OCI-LY7 (cell line): ENCODE results near the gene MACROD2. TPM values are rescaled to one million over a fixed set of nuclear protein-coding genes. Genes with fewer than 3 reads are reported as not detected.

Source experiments
- BruUV-seq: library from RNA; stranded (reverse); fragments of 400-500 nt; replicated peaks from 2 replicates; lab custom pipeline; 2021; lab: Mats Ljungman, UMichigan
- CTCF ChIA-PET: fragments of 300-600 bp; sonication (Branson Sonifier 250); formaldehyde crosslinking; loops from one replicate; lab custom pipeline; 2022; ENCODE audit warnings: antibody characterized with exemption; ENCODE audit not compliant: unreplicated experiment; lab: Charles Lee
- POLR2A ChIA-PET: fragments of 300-600 bp; sonication (Branson Sonifier 250); formaldehyde crosslinking; loops from one replicate; lab custom pipeline; 2022; ENCODE audit warnings: antibody characterized with exemption; lab: Charles Lee
- DNase-seq: peaks from one replicate; pipeline ENCODE4 v3.0.0-alpha.2; 2015; ENCODE audit warnings: low spot score
- H2AFZ ChIP-seq: fragments of 200-600 bp; sonication (generic), shearing (Covaris generic); 2 replicates; pipeline ENCODE4 v1.6.1; 2014; ENCODE audit warnings: mild to moderate bottlenecking, antibody characterized with exemption, low read length, moderate library complexity
- H3K27ac ChIP-seq: fragments of 200-600 bp; sonication (generic); 2 replicates; pipeline ENCODE4 v1.5.1; 2014; ENCODE audit warnings: mixed run types, low read depth, mild to moderate bottlenecking, moderate library complexity, low read length, inconsistent platforms; ENCODE audit not compliant: poor library complexity, severe bottlenecking
- H3K36me3 ChIP-seq: fragments of 200-600 bp; sonication (generic); 2 replicates; pipeline ENCODE4 v1.6.1; 2014; ENCODE audit warnings: mild to moderate bottlenecking, antibody characterized with exemption, low read length, moderate library complexity, mixed read lengths; ENCODE audit not compliant: insufficient read depth
- H3K4me1 ChIP-seq: fragments of 200-600 bp; sonication (generic); 2 replicates; pipeline ENCODE4 v1.5.1; 2014; ENCODE audit warnings: mild to moderate bottlenecking, low read length; ENCODE audit not compliant: insufficient read depth, poor library complexity, severe bottlenecking
- H3K4me2 ChIP-seq: fragments of 200-600 bp; sonication (generic); 2 replicates; pipeline ENCODE4 v1.6.1; 2014; ENCODE audit warnings: mild to moderate bottlenecking, low read length
- H3K4me3 ChIP-seq: fragments of 200-600 bp; sonication (generic); 2 replicates; pipeline ENCODE4 v1.5.1; 2014; ENCODE audit warnings: mild to moderate bottlenecking, low read depth, low read length; ENCODE audit not compliant: poor library complexity, severe bottlenecking
- H3K79me2 ChIP-seq: fragments of 200-600 bp; sonication (generic); 2 replicates; pipeline ENCODE4 v1.6.1; 2016; ENCODE audit warnings: low read depth, mild to moderate bottlenecking, low read length, moderate library complexity, mixed read lengths; ENCODE audit not compliant: insufficient read depth
- H3K9me2 ChIP-seq: fragments of 200-600 bp; sonication (generic); 2 replicates; pipeline ENCODE4 v1.6.1; 2016; ENCODE audit warnings: mild to moderate bottlenecking, low read length, mixed read lengths; ENCODE audit not compliant: insufficient read depth
- H3K9me3 ChIP-seq: fragments of 200-600 bp; sonication (generic); 2 replicates; pipeline ENCODE4 v1.6.1; 2014; ENCODE audit warnings: mild to moderate bottlenecking, mixed run types, low read length, mixed read lengths
- H4K20me1 ChIP-seq: fragments of 200-600 bp; sonication (generic); 2 replicates; pipeline ENCODE4 v1.6.1; 2014; ENCODE audit warnings: mild to moderate bottlenecking, antibody characterized with exemption, low read length, moderate library complexity, mixed read lengths; ENCODE audit not compliant: insufficient read depth
- CTCF ChIP-seq: fragments of 200-600 bp; sonication (generic); conservative IDR thresholded peaks from 2 replicates; pipeline ENCODE4 v1.5.1; 2014; ENCODE audit warnings: mild to moderate bottlenecking, antibody characterized with exemption, low read length, moderate library complexity, mixed read lengths
- EZH2phosphoT487 ChIP-seq: fragments of 200-600 bp; sonication (generic); IDR thresholded peaks from 2 replicates; pipeline ENCODE4 v1.6.1; 2018; ENCODE audit warnings: low read depth, borderline replicate concordance, mild to moderate bottlenecking, mixed run types, antibody characterized with exemption, low read length, moderate library complexity, mixed read lengths
- intact Hi-C: fragments of 100-400 bp; cut with micrococcal nuclease; formaldehyde crosslinking; loops from one replicate; pipeline ENCODE4 v1.10.0; 2022; ENCODE audit not compliant: unreplicated experiment
- total RNA-seq, 2 experiments: library from RNA; depleted of rRNA in 1 of 2; stranded (reverse); fragments of >200 nt in 1 of 2; shearing (Covaris generic) in 1 of 2; gene quantifications; 2 replicates each; pipeline ENCODE4 v1.2.3, GENCODE V29; 2014 to 2022

Gene MACROD2
- total RNA-seq, 2 experiments from 2014 or later: 0.09 to 4.5 TPM

DNA sequence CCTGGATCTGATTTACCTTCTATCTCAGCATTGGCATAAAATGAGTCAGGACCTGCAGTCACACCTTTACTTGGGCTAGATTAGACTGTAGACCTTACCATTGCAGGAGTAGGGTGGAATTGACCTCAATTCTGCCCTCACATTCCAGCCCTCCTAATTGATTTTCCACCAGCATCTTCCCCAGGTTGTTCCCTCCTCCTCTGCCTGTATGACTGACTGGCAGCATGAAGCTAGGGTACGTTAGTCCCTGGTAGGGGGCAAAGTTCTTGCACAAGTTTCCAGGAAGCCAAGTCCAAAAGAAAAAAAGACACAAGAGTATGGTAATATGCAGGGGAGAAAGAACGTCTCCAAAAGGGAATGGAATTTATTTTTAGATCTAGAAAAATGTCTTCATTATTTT lies 567.7 kb downstream of the MACROD2 start:
- POLR2A ChIA-PET: no interaction called here
- CTCF ChIA-PET: no interaction called here
- no peak overlapping the region for H3K27ac ChIP-seq

GRCh38 chr20:14566505-14566904 lies 571.2 kb downstream of the MACROD2 start:
- intact Hi-C loops: no loop called here
- no peak for DNase-seq
- no peak for TF ChIP-seq CTCF
- no peak for TF ChIP-seq EZH2phosphoT487
- Histone ChIP-seq H3K4me1 (no peaks in the 10 kb centered on the region), H2AFZ (no peak overlapping the region), H3K9me3 (no peaks in the 10 kb centered on the region), H3K4me2 (no peak overlapping the region), H3K9me2 (no peaks in the 10 kb centered on the region), H3K36me3 (no peaks in the 10 kb centered on the region), H3K27ac (no peak overlapping the region), H3K4me3 (no peak overlapping the region), H4K20me1 (no peaks in the 10 kb centered on the region), H3K79me2 (no peaks in the 10 kb centered on the region)
- POLR2A ChIA-PET: no interaction called here
- BruUV-seq: no TSS peak
- CTCF ChIA-PET: no interaction called here

More for the DNA sequence above, 567.7 kb downstream of the MACROD2 start:
- no peak overlapping the region for H3K4me3 ChIP-seq
- TF ChIP-seq CTCF (no peak), EZH2phosphoT487 (no peak)
- H4K20me1 ChIP-seq: no peaks in the 10 kb centered on the region
- BruUV-seq: no TSS peak
- H3K4me1 ChIP-seq: no peaks in the 10 kb centered on the region
- no peaks in the 10 kb centered on the region for H3K9me2 ChIP-seq
- H3K79me2 ChIP-seq: no peaks in the 10 kb centered on the region
- H3K9me3 ChIP-seq: no peaks in the 10 kb centered on the region
- DNase-seq: no peak
- intact Hi-C loops: no loop called here
- no peak overlapping the region for H3K4me2 ChIP-seq
- H2AFZ ChIP-seq: no peak overlapping the region
- H3K36me3 ChIP-seq: no peaks in the 10 kb centered on the region

DNA sequence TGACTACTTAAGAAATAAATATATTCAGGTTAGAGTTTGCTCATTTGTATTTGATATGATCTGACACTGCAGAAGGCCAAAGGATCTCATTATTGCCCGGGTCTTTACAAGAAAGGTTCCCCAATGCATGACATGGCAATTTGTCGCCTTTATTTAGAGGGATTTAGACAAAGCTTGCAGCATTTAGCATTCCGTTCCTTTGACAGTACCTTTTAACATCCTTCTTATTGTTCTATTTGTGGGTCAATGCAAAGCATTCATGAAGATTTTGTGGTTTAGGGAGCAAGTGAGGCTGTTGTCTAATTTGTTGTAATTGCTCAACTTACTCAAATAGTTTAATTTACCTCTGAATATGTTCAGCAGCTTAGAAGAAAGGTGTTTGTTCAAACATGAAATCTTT lies 572.9 kb downstream of the MACROD2 start:
- TF ChIP-seq EZH2phosphoT487: no peak
- TF ChIP-seq CTCF: no peak
- no TSS peak for BruUV-seq
- POLR2A ChIA-PET: no interaction called here

More for the DNA sequence above, 572.9 kb downstream of the MACROD2 start:
- intact Hi-C loops: no loop called here
- H2AFZ ChIP-seq: no peak overlapping the region
- H3K36me3 ChIP-seq: no peaks in the 10 kb centered on the region
- H3K9me2 ChIP-seq: no peaks in the 10 kb centered on the region
- no peak overlapping the region for H3K27ac ChIP-seq
- no peaks in the 10 kb centered on the region for H3K79me2 ChIP-seq
- no peak overlapping the region for H3K4me2 ChIP-seq
- DNase-seq: no peak
- no peaks in the 10 kb centered on the region for H4K20me1 ChIP-seq
- H3K4me3 ChIP-seq: no peak overlapping the region
- no peaks in the 10 kb centered on the region for H3K4me1 ChIP-seq
- H3K9me3 ChIP-seq: no peaks in the 10 kb centered on the region
- CTCF ChIA-PET: no interaction called here
